ENCODE measurements around the gene DNAAF8.

Gene DNAAF8

DNA sequence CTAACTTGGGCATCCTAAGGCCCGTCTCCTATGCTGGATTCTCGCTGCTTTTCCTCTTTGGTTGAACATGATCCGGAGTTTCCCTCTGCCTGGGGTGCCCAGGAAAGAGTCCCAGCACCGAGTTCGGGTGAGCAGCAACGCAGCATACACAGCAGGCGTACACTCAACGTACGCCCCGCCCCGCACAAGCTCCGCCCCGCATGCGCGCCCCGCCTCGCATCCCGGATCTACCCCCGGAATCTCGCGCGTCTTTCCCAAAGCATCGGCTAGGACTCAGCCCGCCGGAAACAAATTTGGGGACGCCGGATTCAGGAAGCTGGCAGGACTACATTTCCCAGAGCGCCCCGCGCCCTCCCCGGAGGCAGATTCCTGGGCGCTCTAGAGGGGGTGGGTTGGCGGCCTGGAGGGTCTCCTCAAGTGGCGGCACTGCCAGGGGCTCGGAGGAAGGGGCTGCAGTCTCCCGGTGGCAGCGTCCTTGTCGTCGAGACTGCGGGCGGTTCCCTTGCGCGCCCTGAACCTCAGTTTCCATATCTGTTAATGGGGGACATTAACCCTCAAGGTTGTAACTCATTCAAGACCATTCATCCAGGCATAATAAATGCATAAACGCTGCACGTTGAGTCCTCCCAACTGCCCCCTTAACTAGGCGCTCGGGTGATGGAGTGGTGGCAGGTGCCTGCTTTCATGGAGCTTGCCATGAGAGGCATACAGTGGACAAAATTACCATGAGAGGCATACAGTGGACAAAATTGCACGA, 34.4 kb downstream of the DNAAF8 start:
- TF ChIP-seq, protein P1, sequence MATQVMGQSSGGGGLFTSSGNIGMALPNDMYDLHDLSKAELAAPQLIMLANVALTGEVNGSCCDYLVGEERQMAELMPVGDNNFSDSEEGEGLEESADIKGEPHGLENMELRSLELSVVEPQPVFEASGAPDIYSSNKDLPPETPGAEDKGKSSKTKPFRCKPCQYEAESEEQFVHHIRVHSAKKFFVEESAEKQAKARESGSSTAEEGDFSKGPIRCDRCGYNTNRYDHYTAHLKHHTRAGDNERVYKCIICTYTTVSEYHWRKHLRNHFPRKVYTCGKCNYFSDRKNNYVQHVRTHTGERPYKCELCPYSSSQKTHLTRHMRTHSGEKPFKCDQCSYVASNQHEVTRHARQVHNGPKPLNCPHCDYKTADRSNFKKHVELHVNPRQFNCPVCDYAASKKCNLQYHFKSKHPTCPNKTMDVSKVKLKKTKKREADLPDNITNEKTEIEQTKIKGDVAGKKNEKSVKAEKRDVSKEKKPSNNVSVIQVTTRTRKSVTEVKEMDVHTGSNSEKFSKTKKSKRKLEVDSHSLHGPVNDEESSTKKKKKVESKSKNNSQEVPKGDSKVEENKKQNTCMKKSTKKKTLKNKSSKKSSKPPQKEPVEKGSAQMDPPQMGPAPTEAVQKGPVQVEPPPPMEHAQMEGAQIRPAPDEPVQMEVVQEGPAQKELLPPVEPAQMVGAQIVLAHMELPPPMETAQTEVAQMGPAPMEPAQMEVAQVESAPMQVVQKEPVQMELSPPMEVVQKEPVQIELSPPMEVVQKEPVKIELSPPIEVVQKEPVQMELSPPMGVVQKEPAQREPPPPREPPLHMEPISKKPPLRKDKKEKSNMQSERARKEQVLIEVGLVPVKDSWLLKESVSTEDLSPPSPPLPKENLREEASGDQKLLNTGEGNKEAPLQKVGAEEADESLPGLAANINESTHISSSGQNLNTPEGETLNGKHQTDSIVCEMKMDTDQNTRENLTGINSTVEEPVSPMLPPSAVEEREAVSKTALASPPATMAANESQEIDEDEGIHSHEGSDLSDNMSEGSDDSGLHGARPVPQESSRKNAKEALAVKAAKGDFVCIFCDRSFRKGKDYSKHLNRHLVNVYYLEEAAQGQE (IDR thresholded peaks at IDR 0.05; ENCODE audit: insufficient read depth in 1 of 2, low read depth in 2 of 2, low read length in 2 of 2) = no peak
- peak; percentile 81 for TF ChIP-seq FOXP2 (optimal IDR thresholded peaks at IDR 0.05; ENCODE audit: borderline replicate concordance, extremely low read depth, extremely low read length, insufficient read depth)
- peak; percentile 77 for TF ChIP-seq POLR2AphosphoS5 (IDR thresholded peaks at IDR 0.05; ENCODE audit: low read depth, low read length)

DNA sequence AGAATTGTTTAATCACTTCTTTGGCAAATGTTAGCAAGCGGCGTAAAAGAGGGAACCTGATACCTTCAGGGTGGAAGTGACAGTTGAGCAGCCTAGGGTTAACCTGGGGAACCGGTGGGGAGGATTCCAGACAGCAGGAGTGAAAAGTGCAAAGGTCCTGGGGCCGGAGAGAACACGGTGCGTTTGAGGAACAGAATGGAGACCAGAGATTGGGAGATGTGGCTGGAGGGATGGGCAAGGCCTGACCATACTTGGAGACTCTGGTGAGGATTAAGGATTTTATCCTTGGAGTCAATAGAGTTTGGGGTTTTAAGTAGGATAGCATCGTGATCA, 34.9 kb downstream of the DNAAF8 start:
- TF ChIP-seq, protein P1 (IDR thresholded peaks at IDR 0.05; ENCODE audit: insufficient read depth in 1 of 2, low read depth in 2 of 2, low read length in 2 of 2) = no peak
- TF ChIP-seq FOXP2 (optimal IDR thresholded peaks at IDR 0.05; ENCODE audit: borderline replicate concordance, extremely low read depth, extremely low read length, insufficient read depth) (no peak), POLR2AphosphoS5 (IDR thresholded peaks at IDR 0.05; ENCODE audit: low read depth, low read length) (no peak), SIN3A (IDR thresholded peaks at IDR 0.05; ENCODE audit: borderline replicate concordance, insufficient read depth, low read length) (no peak), TAF1 (IDR thresholded peaks at IDR 0.05; ENCODE audit: borderline replicate concordance, insufficient read depth, low read length) (no peak)

DNA sequence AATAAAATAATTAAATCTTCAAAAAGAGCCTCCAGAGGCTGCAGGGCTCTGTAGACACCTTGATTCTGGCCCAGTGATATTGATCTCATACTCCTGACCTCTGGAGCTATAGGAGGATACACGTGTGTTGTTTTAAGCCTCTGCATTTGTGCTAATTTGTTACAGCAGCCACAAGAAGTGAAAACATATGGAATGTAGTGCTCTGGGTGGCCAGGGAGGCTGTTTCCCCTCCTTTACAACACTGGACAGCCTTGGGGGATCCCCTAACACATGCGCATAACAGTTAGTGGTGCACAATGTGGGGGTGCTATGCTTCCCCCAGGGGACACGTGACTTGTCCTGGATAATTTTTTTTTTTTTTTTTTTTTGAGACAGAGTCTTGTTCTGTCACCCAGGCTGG, 37.3 kb downstream of the DNAAF8 start:
- TF ChIP-seq, protein P1 (IDR thresholded peaks at IDR 0.05; ENCODE audit: insufficient read depth in 1 of 2, low read depth in 2 of 2, low read length in 2 of 2) = no peak
- TF ChIP-seq FOXP2 (optimal IDR thresholded peaks at IDR 0.05; ENCODE audit: borderline replicate concordance, extremely low read depth, extremely low read length, insufficient read depth) = no peak
- TF ChIP-seq TAF1 (IDR thresholded peaks at IDR 0.05; ENCODE audit: borderline replicate concordance, insufficient read depth, low read length) = no peak
- TF ChIP-seq SIN3A (IDR thresholded peaks at IDR 0.05; ENCODE audit: borderline replicate concordance, insufficient read depth, low read length) = no peak
- TF ChIP-seq POLR2AphosphoS5 (IDR thresholded peaks at IDR 0.05; ENCODE audit: low read depth, low read length) = no peak

GRCh38 chr16:4772351-4772750, 38.0 kb downstream of the DNAAF8 start:
- TF ChIP-seq SIN3A (IDR thresholded peaks at IDR 0.05; ENCODE audit: borderline replicate concordance, insufficient read depth, low read length) (no peak), FOXP2 (optimal IDR thresholded peaks at IDR 0.05; ENCODE audit: borderline replicate concordance, extremely low read depth, extremely low read length, insufficient read depth) (no peak), POLR2AphosphoS5 (IDR thresholded peaks at IDR 0.05; ENCODE audit: low read depth, low read length) (no peak), TAF1 (IDR thresholded peaks at IDR 0.05; ENCODE audit: borderline replicate concordance, insufficient read depth, low read length) (no peak)
- TF ChIP-seq, protein P1 (IDR thresholded peaks at IDR 0.05; ENCODE audit: insufficient read depth in 1 of 2, low read depth in 2 of 2, low read length in 2 of 2) = no peak
